DND-41 (cell line): ENCODE results near the gene SHC2.

Experiments used
- ATAC-seq: fragments of 200-7000 bp; cut with Tn5 transposase; 3 replicates; pipeline ENCODE4 v1.9.1; 2021; ENCODE audit warnings: low read depth; ENCODE audit not compliant: insufficient read depth
- DNase-seq: peaks from one replicate; pipeline ENCODE4 v3.0.0-alpha.2; 2020
- H2AFZ ChIP-seq: 2 replicates; pipeline ENCODE4 v1.6.0; 2012; ENCODE audit warnings: low read depth, low read length
- H3K27ac ChIP-seq: 2 replicates; pipeline ENCODE4 v1.5.1; 2012; ENCODE audit warnings: low read length, inconsistent platforms
- H3K27me3 ChIP-seq: fragments of 200-600 bp; sonication (generic); 2 replicates; pipeline ENCODE4 v1.6.0; 2012; ENCODE audit warnings: low read length, mild to moderate bottlenecking, inconsistent platforms; ENCODE audit not compliant: insufficient read depth, poor library complexity
- H3K36me3 ChIP-seq: 2 replicates; pipeline ENCODE4 v1.5.1; 2012; ENCODE audit warnings: low read length, inconsistent platforms; ENCODE audit not compliant: insufficient read depth
- H3K4me1 ChIP-seq: 2 replicates; pipeline ENCODE4 v1.5.1; 2012; ENCODE audit warnings: mild to moderate bottlenecking, low read length; ENCODE audit not compliant: insufficient read depth
- H3K4me2 ChIP-seq: 2 replicates; pipeline ENCODE4 v1.6.0; 2012; ENCODE audit warnings: mild to moderate bottlenecking, moderate library complexity, low read length, inconsistent platforms; ENCODE audit not compliant: insufficient read depth
- H3K4me3 ChIP-seq, 2 experiments: fragments of 200-600 bp in 1 of 2; shearing (Covaris generic) in 1 of 2; 2 replicates each; pipeline ENCODE4 v1.5.1; 2012 to 2016; ENCODE audit warnings: inconsistent platforms in 2 of 2, low read length in 2 of 2, mild to moderate bottlenecking in 2 of 2, low read depth in 1 of 2, moderate library complexity in 1 of 2
- H3K79me2 ChIP-seq: 2 replicates; pipeline ENCODE4 v1.6.0; 2012; ENCODE audit warnings: low read length, inconsistent platforms; ENCODE audit not compliant: insufficient read depth
- H3K9ac ChIP-seq: 2 replicates; pipeline ENCODE4 v1.6.0; 2012; ENCODE audit warnings: low read depth, mild to moderate bottlenecking, inconsistent platforms, low read length, moderate library complexity
- H3K9me3 ChIP-seq: 2 replicates; pipeline ENCODE4 v1.5.1; 2012; ENCODE audit warnings: low read length, moderate library complexity, mild to moderate bottlenecking, inconsistent platforms; ENCODE audit not compliant: insufficient read depth, severe bottlenecking
- H4K20me1 ChIP-seq: 2 replicates; pipeline ENCODE4 v1.6.0; 2012; ENCODE audit warnings: low read length; ENCODE audit not compliant: insufficient read depth
- EZH2 ChIP-seq: IDR thresholded peaks from 3 replicates; pipeline ENCODE4 v1.6.1; 2012; ENCODE audit warnings: borderline replicate concordance, low read depth, mild to moderate bottlenecking, moderate library complexity, low read length, inconsistent platforms; ENCODE audit not compliant: severe bottlenecking
- TF ChIP-seq, protein P1 (sequence below): IDR thresholded peaks from 2 replicates; pipeline ENCODE4 v1.5.1; 2012; ENCODE audit warnings: borderline replicate concordance, low read length, moderate library complexity, mild to moderate bottlenecking; ENCODE audit not compliant: poor library complexity, severe bottlenecking; ENCODE audit errors: extremely low read depth

Gene SHC2

DNA sequence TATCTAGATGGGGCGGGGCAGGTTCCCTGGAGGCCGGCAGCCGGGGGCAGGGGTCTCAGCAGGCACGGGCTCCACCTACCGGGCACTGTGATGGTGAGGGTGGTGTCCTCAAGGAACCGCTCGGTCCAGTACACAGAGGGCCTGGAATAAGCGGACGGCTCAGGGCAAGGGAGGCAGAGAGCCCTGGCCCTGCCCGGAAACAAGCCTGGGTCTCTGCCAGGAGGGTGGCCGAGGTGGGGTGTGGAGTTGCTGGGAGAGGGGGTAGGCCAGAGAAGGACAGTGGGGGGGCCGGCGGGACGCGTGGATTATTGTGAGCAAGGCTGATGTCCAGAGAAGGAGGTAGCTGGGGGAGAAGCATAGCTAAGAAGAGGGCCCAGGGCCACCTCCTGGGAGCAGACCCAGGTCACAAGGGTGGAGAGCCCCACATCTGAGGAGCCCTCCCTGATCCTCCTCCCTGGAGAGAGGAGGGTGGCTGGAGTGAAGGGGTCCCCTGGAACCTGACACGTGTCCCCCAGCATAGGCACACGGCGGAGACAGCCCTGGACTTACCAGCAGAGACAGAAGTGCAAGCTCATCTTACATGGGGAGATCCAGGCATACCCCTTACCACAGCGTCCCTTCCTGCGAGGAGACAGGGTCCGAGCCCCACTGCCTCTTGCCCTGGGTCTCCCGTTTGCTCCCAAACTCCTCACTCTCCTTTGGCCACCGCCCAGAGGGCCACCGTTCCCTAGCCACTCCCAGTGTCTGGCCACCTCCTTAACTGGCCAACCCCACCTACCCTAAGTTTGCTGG, 87.2 kb downstream of the SHC2 start:
- H3K9ac ChIP-seq, result no peak overlapping the region
- H3K36me3 ChIP-seq, result no peaks in the 10 kb centered on the region
- TF ChIP-seq, protein P1, sequence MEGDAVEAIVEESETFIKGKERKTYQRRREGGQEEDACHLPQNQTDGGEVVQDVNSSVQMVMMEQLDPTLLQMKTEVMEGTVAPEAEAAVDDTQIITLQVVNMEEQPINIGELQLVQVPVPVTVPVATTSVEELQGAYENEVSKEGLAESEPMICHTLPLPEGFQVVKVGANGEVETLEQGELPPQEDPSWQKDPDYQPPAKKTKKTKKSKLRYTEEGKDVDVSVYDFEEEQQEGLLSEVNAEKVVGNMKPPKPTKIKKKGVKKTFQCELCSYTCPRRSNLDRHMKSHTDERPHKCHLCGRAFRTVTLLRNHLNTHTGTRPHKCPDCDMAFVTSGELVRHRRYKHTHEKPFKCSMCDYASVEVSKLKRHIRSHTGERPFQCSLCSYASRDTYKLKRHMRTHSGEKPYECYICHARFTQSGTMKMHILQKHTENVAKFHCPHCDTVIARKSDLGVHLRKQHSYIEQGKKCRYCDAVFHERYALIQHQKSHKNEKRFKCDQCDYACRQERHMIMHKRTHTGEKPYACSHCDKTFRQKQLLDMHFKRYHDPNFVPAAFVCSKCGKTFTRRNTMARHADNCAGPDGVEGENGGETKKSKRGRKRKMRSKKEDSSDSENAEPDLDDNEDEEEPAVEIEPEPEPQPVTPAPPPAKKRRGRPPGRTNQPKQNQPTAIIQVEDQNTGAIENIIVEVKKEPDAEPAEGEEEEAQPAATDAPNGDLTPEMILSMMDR, result no peak
- TF ChIP-seq EZH2, result no peak
- no peak overlapping the region for H3K4me2 ChIP-seq
- no peaks in the 10 kb centered on the region for H3K79me2 ChIP-seq
- ATAC-seq (no peak), DNase-seq (no peak)
- H3K4me1 ChIP-seq, result no peaks in the 10 kb centered on the region
- H2AFZ ChIP-seq, result no peak overlapping the region
- no peak overlapping the region for H3K27ac ChIP-seq
- H3K4me3 ChIP-seq, result no peak overlapping the region
- H4K20me1 ChIP-seq, result no peaks in the 10 kb centered on the region
- H3K27me3 ChIP-seq, result peaks cover 18% of the 10 kb centered on the region
- H3K9me3 ChIP-seq, result no peaks in the 10 kb centered on the region

DNA sequence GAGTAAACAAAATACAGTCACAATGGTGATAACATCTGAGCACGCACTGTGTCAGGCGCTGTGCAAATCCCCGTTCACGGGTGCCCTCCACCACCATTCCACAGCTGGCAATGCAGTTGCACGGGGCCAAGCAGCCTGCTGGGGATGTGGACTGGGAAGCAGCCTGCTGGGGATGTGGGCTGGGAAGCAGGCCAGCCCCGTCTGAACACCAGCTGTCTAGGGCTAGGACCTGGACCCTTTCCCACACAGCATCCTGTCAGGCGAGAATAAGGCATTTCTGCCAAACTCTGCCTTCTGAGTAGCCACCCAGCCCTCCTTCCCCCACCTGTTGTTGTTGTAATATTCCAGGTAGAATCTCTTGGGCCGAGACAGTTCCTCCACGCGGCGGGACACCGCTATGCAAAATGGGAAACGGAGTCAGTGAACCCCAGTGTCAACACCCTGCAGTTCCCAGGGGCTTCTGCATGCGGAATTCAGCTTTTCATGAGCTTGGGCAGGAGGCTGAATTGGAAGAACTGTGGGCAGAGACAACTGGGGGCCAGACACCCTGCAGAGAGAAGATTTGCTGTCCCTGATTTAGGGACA, 88.4 kb downstream of the SHC2 start:
- no peaks in the 10 kb centered on the region for H3K79me2 ChIP-seq
- no peaks in the 10 kb centered on the region for H3K4me1 ChIP-seq
- H3K27ac ChIP-seq, result no peak overlapping the region
- no peak overlapping the region for H3K4me3 ChIP-seq
- no peak for ATAC-seq
- no peaks in the 10 kb centered on the region for H3K36me3 ChIP-seq
- no peak overlapping the region for H3K9ac ChIP-seq
- no peaks in the 10 kb centered on the region for H4K20me1 ChIP-seq
- H3K4me2 ChIP-seq, result no peak overlapping the region
- no peak for DNase-seq
- H3K9me3 ChIP-seq, result no peaks in the 10 kb centered on the region
- TF ChIP-seq EZH2, result no peak
- TF ChIP-seq, protein P1, result no peak
- peaks cover 18% of the 10 kb centered on the region for H3K27me3 ChIP-seq
- no peak overlapping the region for H2AFZ ChIP-seq

DNA sequence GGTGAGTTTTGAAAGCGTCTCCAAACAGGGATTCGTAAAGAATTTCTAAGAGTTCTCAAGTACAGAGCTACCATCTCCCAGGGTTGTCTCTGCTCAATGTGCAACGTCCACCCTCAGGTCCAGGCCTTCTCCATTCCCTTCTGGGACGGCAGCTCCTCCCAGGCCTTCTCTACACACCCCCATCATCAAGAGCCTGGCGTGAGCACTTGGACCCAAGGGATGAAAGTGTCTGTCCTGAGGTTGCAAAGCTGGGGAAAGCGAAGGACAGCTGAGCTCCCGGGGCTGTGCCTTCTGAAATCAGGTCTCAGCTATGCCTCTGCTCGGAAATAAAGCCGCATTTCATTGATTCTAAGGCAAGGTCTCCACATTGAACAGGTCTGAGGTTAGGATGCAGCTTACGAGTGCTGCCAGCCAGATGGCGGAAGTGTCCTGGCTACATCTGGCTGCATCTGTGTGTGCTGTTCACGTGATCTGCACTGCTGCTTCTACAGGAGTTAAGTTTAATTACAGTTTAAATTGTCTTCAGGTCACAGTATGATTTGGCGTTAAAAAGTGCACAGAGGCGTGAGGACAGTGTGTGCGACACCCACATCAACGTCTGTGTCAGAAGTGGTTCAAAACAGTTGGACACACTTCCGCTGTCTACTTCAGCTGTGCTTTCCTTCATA, 89.2 kb downstream of the SHC2 start:
- Histone ChIP-seq H3K9me3 (no peaks in the 10 kb centered on the region), H3K27me3 (peaks cover 18% of the 10 kb centered on the region), H3K9ac (no peak overlapping the region), H4K20me1 (no peaks in the 10 kb centered on the region), H3K36me3 (no peaks in the 10 kb centered on the region), H3K79me2 (no peaks in the 10 kb centered on the region), H3K4me1 (no peaks in the 10 kb centered on the region), H3K4me3 (no peak overlapping the region), H3K4me2 (no peak overlapping the region), H3K27ac (no peak overlapping the region), H2AFZ (no peak overlapping the region)
- DNase-seq, result no peak
- ATAC-seq, result no peak
- TF ChIP-seq, protein P1, result no peak
- no peak for TF ChIP-seq EZH2
